ENCODE measurements around the gene LRRC8D. TPM values are rescaled to one million over a fixed set of nuclear protein-coding genes. Genes with fewer than 3 reads are reported as not detected.
A peak's percentile ranks its signal among the peaks of the same experiment; 100 is the strongest.

Gene LRRC8D
- total RNA-seq, 4 donors from 2014 or later, result 6.9 to 13.2 (median 8.8) TPM

DNA sequence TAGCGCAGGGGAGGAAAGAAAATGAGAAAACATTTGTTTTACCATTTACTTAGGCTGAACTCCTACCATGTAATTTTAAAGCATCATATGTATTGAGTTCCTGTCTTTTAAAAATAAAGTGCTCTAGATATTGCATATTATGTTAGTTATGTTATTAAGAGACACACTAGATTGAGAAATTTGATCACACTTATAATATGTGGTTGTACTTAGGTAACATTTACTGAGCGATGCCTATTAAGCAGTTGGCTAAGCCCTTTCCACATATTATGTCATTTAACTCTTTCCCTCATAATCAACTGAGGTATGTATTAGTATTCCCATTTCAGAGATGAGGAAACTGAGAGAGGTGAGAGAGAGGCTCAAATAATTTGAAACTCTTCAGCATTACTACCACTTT lies 4.5 kb upstream of the LRRC8D start:
- DNase-seq (ENCODE audit: low spot score) (no peak), ATAC-seq (ENCODE audit: low FRiP score) (no peak)
- TF ChIP-seq, protein P1, sequence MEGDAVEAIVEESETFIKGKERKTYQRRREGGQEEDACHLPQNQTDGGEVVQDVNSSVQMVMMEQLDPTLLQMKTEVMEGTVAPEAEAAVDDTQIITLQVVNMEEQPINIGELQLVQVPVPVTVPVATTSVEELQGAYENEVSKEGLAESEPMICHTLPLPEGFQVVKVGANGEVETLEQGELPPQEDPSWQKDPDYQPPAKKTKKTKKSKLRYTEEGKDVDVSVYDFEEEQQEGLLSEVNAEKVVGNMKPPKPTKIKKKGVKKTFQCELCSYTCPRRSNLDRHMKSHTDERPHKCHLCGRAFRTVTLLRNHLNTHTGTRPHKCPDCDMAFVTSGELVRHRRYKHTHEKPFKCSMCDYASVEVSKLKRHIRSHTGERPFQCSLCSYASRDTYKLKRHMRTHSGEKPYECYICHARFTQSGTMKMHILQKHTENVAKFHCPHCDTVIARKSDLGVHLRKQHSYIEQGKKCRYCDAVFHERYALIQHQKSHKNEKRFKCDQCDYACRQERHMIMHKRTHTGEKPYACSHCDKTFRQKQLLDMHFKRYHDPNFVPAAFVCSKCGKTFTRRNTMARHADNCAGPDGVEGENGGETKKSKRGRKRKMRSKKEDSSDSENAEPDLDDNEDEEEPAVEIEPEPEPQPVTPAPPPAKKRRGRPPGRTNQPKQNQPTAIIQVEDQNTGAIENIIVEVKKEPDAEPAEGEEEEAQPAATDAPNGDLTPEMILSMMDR (IDR thresholded peaks at IDR 0.05), result no peak

DNA sequence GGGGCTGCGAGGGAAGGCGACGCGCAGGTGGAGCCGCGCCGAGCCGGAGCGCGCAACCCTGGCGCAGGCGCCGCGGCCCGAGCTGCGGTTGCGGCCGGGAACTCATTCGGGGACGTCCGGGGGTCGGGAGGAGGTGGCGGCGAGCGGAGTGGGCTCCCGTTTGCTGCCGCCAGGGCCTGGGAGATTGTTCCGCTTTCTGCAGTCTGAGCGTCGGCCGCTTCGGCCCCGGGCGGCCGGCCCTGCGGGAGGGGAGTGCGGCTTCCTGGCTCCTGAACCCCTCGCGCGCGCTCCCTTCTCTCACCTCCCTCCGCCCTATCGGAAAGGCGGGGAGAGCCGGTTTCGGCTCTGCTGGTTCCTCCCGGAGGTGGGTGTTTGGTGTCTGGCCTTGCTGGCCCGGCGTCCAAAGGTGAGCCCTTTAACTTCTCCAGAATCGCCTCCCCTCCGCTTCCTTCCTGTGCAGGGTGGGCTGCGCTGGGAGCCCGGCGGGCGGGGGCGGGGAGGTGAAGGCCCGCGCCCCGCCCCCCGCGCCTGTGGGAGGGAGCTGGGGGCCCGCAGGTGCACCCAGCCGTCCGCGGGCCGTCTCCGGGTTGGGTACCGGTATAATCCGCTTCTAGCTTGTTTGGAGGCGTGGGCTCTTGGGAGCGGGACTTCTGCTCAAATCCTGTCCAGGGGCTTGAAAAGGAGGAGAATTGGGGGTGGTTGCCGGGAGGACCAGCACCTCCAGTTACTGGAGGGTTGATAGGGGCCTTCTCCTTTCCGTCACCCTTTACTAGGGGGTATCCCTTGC lies 683 bp downstream of the LRRC8D start:
- TF ChIP-seq, protein P1 (IDR thresholded peaks at IDR 0.05), result no peak
- DNase-seq (ENCODE audit: low spot score), result no peak
- peak; percentile 64 for ATAC-seq (ENCODE audit: low FRiP score)

DNA sequence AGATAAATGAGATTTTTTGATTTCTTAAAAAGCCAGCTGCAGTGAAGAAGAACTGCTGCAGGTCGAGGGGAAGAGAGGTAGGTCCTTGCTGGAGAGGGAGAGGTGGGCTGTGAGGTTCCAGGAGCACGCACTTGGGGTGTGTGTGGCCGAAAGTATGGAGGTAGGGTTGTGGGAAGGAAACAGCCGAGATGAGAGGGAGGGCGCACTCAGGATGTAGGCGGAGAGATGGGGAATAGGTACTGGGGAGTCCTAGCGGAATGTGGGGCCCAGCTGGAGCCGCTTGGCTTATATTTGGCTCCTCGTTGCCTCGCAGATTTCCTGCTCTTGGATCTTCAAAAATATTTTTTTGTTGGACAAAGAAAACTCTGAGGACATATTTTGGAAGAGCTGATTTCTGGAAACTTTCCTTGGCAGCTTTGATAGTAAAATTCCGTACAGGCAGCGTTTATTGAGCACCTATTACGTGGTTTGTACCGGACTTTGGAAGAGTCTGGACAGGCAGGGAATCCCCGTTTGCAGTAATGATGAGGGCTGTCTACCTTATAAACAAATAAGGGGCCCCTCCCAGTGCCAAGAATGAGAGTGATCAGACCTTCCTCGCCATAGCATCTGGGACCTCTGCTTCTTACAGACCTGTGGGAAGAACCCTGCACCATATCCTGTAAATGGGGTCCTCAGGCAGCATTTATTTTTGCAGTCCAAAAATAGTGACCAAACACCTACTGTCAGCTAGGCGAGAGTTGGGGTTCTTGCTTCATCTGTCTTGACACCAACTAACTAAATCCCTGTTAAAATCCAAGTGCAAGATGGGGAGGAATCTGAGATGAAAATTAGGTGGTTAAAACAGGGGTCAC lies 1.5 kb downstream of the LRRC8D start:
- DNase-seq (ENCODE audit: low spot score) (no peak), ATAC-seq (ENCODE audit: low FRiP score) (no peak)
- TF ChIP-seq, protein P1 (IDR thresholded peaks at IDR 0.05), result no peak

DNA sequence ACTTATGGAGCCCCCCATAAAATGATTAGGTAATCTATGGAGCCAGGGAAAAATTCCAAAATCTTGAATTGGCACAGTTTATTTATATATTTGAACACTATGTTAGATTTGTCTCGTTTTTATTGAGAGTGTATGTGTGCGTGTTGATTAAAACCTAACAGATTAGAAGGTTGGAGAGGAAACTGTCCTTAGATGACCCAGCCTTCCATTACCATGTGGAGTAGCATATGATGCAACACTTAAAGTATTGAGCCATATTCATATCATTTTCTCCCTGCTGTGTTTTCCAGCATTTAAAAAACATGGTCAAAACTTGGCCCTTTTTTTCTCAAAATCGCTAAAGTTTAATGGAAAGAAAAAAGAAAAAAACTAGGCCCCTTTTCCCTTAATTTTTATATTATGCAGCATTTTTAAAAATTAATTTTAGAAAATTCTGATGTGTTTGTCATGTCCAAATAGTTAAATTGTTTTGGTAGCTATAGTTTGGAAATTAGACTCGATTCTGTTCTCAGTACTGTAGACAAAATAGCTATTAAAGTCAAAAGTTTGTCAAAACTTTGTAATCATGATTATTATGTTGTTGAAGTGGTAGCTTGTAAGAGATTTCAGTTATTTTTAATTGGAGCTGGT lies 2.3 kb downstream of the LRRC8D start:
- DNase-seq (ENCODE audit: low spot score) (no peak), ATAC-seq (ENCODE audit: low FRiP score) (no peak)
- TF ChIP-seq, protein P1 (IDR thresholded peaks at IDR 0.05), result no peak

DNA sequence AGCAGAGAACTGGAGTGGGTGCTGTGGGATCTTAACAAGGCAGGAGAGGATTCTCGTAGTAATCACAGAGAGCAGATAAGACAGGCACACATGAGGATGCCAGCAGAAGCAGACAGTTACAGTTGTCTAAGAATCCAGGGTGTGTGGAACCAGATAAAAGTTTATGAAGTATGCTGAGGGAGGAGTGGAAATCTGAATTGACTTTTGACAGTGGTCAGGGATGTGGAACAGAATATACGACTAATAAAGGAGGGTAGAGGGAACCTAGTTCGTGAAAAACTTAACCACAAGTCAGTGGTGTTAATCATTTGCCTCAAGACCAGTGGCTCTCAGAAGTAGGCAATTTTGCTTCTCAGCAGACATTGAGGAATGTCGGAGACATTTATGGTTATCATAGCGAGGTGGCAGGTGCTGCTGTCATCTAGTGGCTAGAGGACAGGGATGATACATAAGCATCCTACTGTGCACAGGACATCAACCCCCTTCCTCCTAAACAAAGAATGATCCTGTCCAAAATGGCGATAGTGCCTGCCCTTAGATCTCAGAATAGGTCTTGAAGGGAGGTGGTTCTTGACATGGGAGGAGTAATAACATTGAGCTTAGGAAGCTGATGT lies 3.0 kb downstream of the LRRC8D start:
- DNase-seq (ENCODE audit: low spot score) (no peak), ATAC-seq (ENCODE audit: low FRiP score) (no peak)
- TF ChIP-seq, protein P1 (IDR thresholded peaks at IDR 0.05), result no peak

DNA sequence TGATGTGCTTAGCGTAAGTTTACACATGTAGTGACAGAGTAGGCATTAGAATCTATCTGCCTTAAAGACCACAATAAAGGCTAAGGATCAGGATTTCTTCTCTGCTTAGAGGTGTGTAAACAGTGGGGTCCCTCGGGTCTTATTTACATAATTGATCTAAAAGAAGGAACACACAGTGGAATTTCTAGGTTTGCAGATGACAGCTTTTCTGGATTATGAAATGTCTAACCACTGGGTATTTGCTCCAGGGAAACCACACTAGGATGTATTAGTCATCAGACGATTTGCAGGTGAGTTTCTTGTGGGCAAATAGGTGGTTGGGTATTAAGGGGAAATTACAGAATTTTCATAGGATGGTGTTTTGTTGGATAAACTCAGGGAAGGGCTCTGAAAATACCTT lies 5.8 kb downstream of the LRRC8D start:
- ATAC-seq (ENCODE audit: low FRiP score) (no peak), DNase-seq (ENCODE audit: low spot score) (no peak)
- TF ChIP-seq, protein P1 (IDR thresholded peaks at IDR 0.05), result no peak
